ENCODE measurements around the gene SCG5.

Gene SCG5

GRCh38 chr15:32709295-32710033 lies 68.0 kb downstream of the SCG5 start:
- Mint-ChIP-seq H3K9me3 (no peaks in the 10 kb centered on the region), H3K4me1 (ENCODE audit: low read depth in 2 of 2) (no peaks in the 10 kb centered on the region), H3K36me3 (ENCODE audit: insufficient read depth) (no peaks in the 10 kb centered on the region), H3K4me3 (no peak overlapping the region), H3K27me3 (peaks cover 36 to 46% of the 10 kb centered on the region in 2 donors), H3K27ac (no peak overlapping the region)
- DNase-seq (no peak), ATAC-seq (replicated peaks) (no peak)

- DNase-seq (no peak), ATAC-seq (replicated peaks) (no peak)
- H3K36me3 Mint-ChIP-seq (ENCODE audit: insufficient read depth): no peaks in the 10 kb centered on the region
- peaks cover 7 to 10% of the 10 kb centered on the region in 2 donors for H3K4me1 Mint-ChIP-seq (ENCODE audit: low read depth in 2 of 2)
- no peak overlapping the region for H3K4me3 Mint-ChIP-seq
- no peak overlapping the region for H3K27ac Mint-ChIP-seq
- H3K9me3 Mint-ChIP-seq: no peaks in the 10 kb centered on the region
- H3K27me3 Mint-ChIP-seq: peaks cover 56 to 60% of the 10 kb centered on the region in 2 donors
Measured at GRCh38 chr15:32715276-32715675, 73.8 kb downstream of the SCG5 start.

- H3K36me3 Mint-ChIP-seq (ENCODE audit: insufficient read depth): no peaks in the 10 kb centered on the region
- no peak for DNase-seq
Measured at GRCh38 chr15:32716216-32716914, 74.9 kb downstream of the SCG5 start.

GRCh38 chr15:32716915-32717425 lies 75.5 kb downstream of the SCG5 start:
- H3K4me3 Mint-ChIP-seq: peak overlapping the region; percentile 27 to 64
- H3K27ac Mint-ChIP-seq: no peak overlapping the region
- peaks cover 56 to 71% of the 10 kb centered on the region in 2 donors for H3K27me3 Mint-ChIP-seq
- no peak for ATAC-seq (replicated peaks)
- H3K9me3 Mint-ChIP-seq: no peaks in the 10 kb centered on the region
- no peaks in the 10 kb centered on the region for H3K36me3 Mint-ChIP-seq (ENCODE audit: insufficient read depth)
- H3K4me1 Mint-ChIP-seq (ENCODE audit: low read depth in 2 of 2): peaks cover 7 to 10% of the 10 kb centered on the region in 2 donors
- no peak for DNase-seq

More at GRCh38 chr15:32716216-32716914, 74.9 kb downstream of the SCG5 start:
- Mint-ChIP-seq H3K4me3 (peak overlapping the region in 1 of 2 donors; percentile 27), H3K27me3 (peaks cover 59 to 67% of the 10 kb centered on the region in 2 donors), H3K4me1 (ENCODE audit: low read depth in 2 of 2) (peaks cover 7 to 10% of the 10 kb centered on the region in 2 donors), H3K27ac (no peak overlapping the region), H3K9me3 (no peaks in the 10 kb centered on the region)
- ATAC-seq (replicated peaks): no peak

GRCh38 chr15:32717426-32718226 lies 76.1 kb downstream of the SCG5 start, which contains the start of gene GREM1:
TSS of gene GREM1 (plus strand) at chr15:32718004. CDS start at chr15:32730691, 12,687 bp downstream.
- Mint-ChIP-seq H3K36me3 (ENCODE audit: insufficient read depth) (no peaks in the 10 kb centered on the region), H3K27me3 (peaks cover 60 to 74% of the 10 kb centered on the region in 2 donors), H3K4me3 (peak within 1 kb of the TSS; percentile 43 to 64), H3K9me3 (peaks cover 0 to 2% of the 10 kb centered on the region in 2 donors), H3K27ac (no peak within 1 kb of the TSS), H3K4me1 (ENCODE audit: low read depth in 2 of 2) (peaks cover 7 to 10% of the 10 kb centered on the region in 2 donors)
- ATAC-seq (replicated peaks) (no peak), DNase-seq (no peak)

GRCh38 chr15:32718227-32718820 lies 76.8 kb downstream of the SCG5 start:
- peak overlapping the region in 1 of 2 donors; percentile 44 for H3K4me3 Mint-ChIP-seq
- H3K9me3 Mint-ChIP-seq: peaks cover 0 to 2% of the 10 kb centered on the region in 2 donors
- peaks cover 7 to 10% of the 10 kb centered on the region in 2 donors for H3K4me1 Mint-ChIP-seq (ENCODE audit: low read depth in 2 of 2)

GRCh38 chr15:32718821-32719716 lies 77.6 kb downstream of the SCG5 start:
- Mint-ChIP-seq H3K4me3 (peak overlapping the region; percentile 35 to 43), H3K27ac (no peak overlapping the region), H3K4me1 (ENCODE audit: low read depth in 2 of 2) (peaks cover 7 to 10% of the 10 kb centered on the region in 2 donors), H3K36me3 (ENCODE audit: insufficient read depth) (no peaks in the 10 kb centered on the region), H3K27me3 (peaks cover 59 to 78% of the 10 kb centered on the region in 2 donors), H3K9me3 (peaks cover 0 to 2% of the 10 kb centered on the region in 2 donors)
- ATAC-seq (replicated peaks) (no peak), DNase-seq (no peak)

More at GRCh38 chr15:32718227-32718820, 76.8 kb downstream of the SCG5 start:
- H3K27ac Mint-ChIP-seq: no peak overlapping the region
- no peak for ATAC-seq (replicated peaks)
- no peaks in the 10 kb centered on the region for H3K36me3 Mint-ChIP-seq (ENCODE audit: insufficient read depth)
- peaks cover 59 to 78% of the 10 kb centered on the region in 2 donors for H3K27me3 Mint-ChIP-seq
- DNase-seq: no peak

- H3K27ac Mint-ChIP-seq: no peak overlapping the region
- peaks cover 6 to 9% of the 10 kb centered on the region in 2 donors for H3K4me1 Mint-ChIP-seq (ENCODE audit: low read depth in 2 of 2)
- H3K27me3 Mint-ChIP-seq: peaks cover 64 to 85% of the 10 kb centered on the region in 2 donors
- DNase-seq (no peak), ATAC-seq (replicated peaks) (no peak)
- no peaks in the 10 kb centered on the region for H3K36me3 Mint-ChIP-seq (ENCODE audit: insufficient read depth)
- H3K9me3 Mint-ChIP-seq: peaks cover 6% of the 10 kb centered on the region in 2 donors
- no peak overlapping the region for H3K4me3 Mint-ChIP-seq
Measured at GRCh38 chr15:32721596-32721995, 80.1 kb downstream of the SCG5 start.

- DNase-seq (no peak), ATAC-seq (replicated peaks) (no peak)
- Mint-ChIP-seq H3K4me1 (ENCODE audit: low read depth in 2 of 2) (peaks cover under 1 to 6% of the 10 kb centered on the region in 2 donors), H3K36me3 (ENCODE audit: insufficient read depth) (no peaks in the 10 kb centered on the region), H3K27me3 (peaks cover 63 to 84% of the 10 kb centered on the region in 2 donors), H3K27ac (no peak overlapping the region), H3K4me3 (no peak overlapping the region), H3K9me3 (peaks cover 6 to 7% of the 10 kb centered on the region in 2 donors)
Measured at GRCh38 chr15:32722136-32722535, 80.6 kb downstream of the SCG5 start.

- no peaks in the 10 kb centered on the region for H3K36me3 Mint-ChIP-seq (ENCODE audit: insufficient read depth)
- H3K27me3 Mint-ChIP-seq: peaks cover 54 to 72% of the 10 kb centered on the region in 2 donors
- ATAC-seq (replicated peaks) (no peak), DNase-seq (no peak)
- peaks cover 6 to 7% of the 10 kb centered on the region in 2 donors for H3K9me3 Mint-ChIP-seq
- H3K4me3 Mint-ChIP-seq: no peak overlapping the region
- H3K4me1 Mint-ChIP-seq (ENCODE audit: low read depth in 2 of 2): peaks cover 0 to 3% of the 10 kb centered on the region in 2 donors
- H3K27ac Mint-ChIP-seq: no peak overlapping the region
Measured at GRCh38 chr15:32723171-32723948, 81.8 kb downstream of the SCG5 start.

GRCh38 chr15:32729700-32730395 lies 88.3 kb downstream of the SCG5 start:
- no peak for DNase-seq
- no peak overlapping the region for H3K4me3 Mint-ChIP-seq
- peaks cover 4 to 7% of the 10 kb centered on the region in 2 donors for H3K9me3 Mint-ChIP-seq
- H3K36me3 Mint-ChIP-seq (ENCODE audit: insufficient read depth): no peaks in the 10 kb centered on the region
- H3K27ac Mint-ChIP-seq: no peak overlapping the region
- no peak for ATAC-seq (replicated peaks)
- H3K27me3 Mint-ChIP-seq: peaks cover 43 to 77% of the 10 kb centered on the region in 2 donors
- H3K4me1 Mint-ChIP-seq (ENCODE audit: low read depth in 2 of 2): no peaks in the 10 kb centered on the region
